SK-N-SH (cell line): Measurements from ENCODE around the gene HTR3A. TPM values are rescaled to one million over a fixed set of nuclear protein-coding genes. Genes with fewer than 3 reads are reported as not detected.

Experiments
- CTCF ChIA-PET: fragments of 300-600, 350-600 bp; formaldehyde crosslinking; extraction: SDS; loops from one replicate; lab custom pipeline; 2021; lab: Yijun Ruan, JAX
- POLR2A ChIA-PET: fragments of 350-600 bp; sonication (Branson Sonifier 250); formaldehyde crosslinking; extraction: SDS; loops from one replicate; lab custom pipeline; 2020; ENCODE audit warnings: antibody characterized with exemption, inconsistent platforms; lab: Yijun Ruan, JAX
- DNase-seq: peaks from one replicate; pipeline ENCODE4 v3.0.0; 2012
- H2AFZ ChIP-seq: fragments of 200-600 bp; sonication (generic); 2 replicates; pipeline ENCODE4 v1.8.1; 2016; ENCODE audit warnings: antibody characterized with exemption, mild to moderate bottlenecking, low read depth
- H3F3A ChIP-seq: fragments of 200-600 bp; sonication (generic); replicated peaks from 2 replicates; pipeline ENCODE3; 2016; ENCODE audit warnings: antibody characterized with exemption, mild to moderate bottlenecking; ENCODE audit not compliant: insufficient read depth
- H3K27ac ChIP-seq, 2 experiments: fragments of 200-500 bp in 1 of 2; fragments of 200-600 bp in 1 of 2; sonication (Bioruptor generic) in 1 of 2; sonication (generic), shearing (Covaris generic) in 1 of 2; 2 replicates each; pipeline versions ENCODE4 v1.5.1 to v1.6.1; 2014 to 2016; ENCODE audit warnings: low read depth in 2 of 2, inconsistent platforms in 1 of 2, low read length in 1 of 2, mild to moderate bottlenecking in 1 of 2, mixed read lengths in 1 of 2
- H3K27me3 ChIP-seq: fragments of 200-600 bp; sonication (generic), shearing (Covaris generic); 2 replicates; pipeline ENCODE4 v1.6.1; 2016; ENCODE audit warnings: mixed run types; ENCODE audit not compliant: insufficient read depth
- H3K36me3 ChIP-seq, 2 experiments: fragments of 200-500 bp in 1 of 2; fragments of 200-600 bp in 1 of 2; sonication (Bioruptor generic) in 1 of 2; sonication (generic) in 1 of 2; replicated peaks in 1 of 2; 2 replicates each; pipeline versions ENCODE3 to v1.5.1; 2014 to 2016; ENCODE audit warnings: low read length in 1 of 2, mild to moderate bottlenecking in 1 of 2; ENCODE audit not compliant: insufficient read depth in 2 of 2, control insufficient read depth in 1 of 2
- H3K4me1 ChIP-seq, 2 experiments: fragments of 200-500 bp in 1 of 2; fragments of 200-600 bp in 1 of 2; sonication (Bioruptor generic) in 1 of 2; sonication (generic), shearing (Covaris generic) in 1 of 2; 2 replicates each; pipeline versions ENCODE4 v1.5.1 to v1.6.1; 2014 to 2016; ENCODE audit warnings: low read depth in 1 of 2, low read length in 1 of 2, mixed run types in 1 of 2; ENCODE audit not compliant: insufficient read depth in 2 of 2, control insufficient read depth in 1 of 2
- H3K4me2 ChIP-seq: fragments of 200-600 bp; sonication (generic), shearing (Covaris generic); 2 replicates; pipeline ENCODE4 v1.6.1; 2017; ENCODE audit warnings: mixed run types
- H3K4me3 ChIP-seq, 2 experiments: fragments of 200-500 bp in 1 of 2; fragments of 200-600 bp in 1 of 2; sonication (Bioruptor generic) in 1 of 2; sonication (generic), shearing (Covaris generic) in 1 of 2; 2 replicates each; pipeline versions ENCODE4 v1.5.1 to v1.8.1; 2014 to 2016; ENCODE audit warnings: low read depth in 2 of 2, inconsistent platforms in 1 of 2, low read length in 1 of 2, mild to moderate bottlenecking in 1 of 2, mixed read lengths in 1 of 2, moderate library complexity in 1 of 2
- H3K79me2 ChIP-seq: fragments of 200-600 bp; sonication (generic); 2 replicates; pipeline ENCODE4 v1.8.1; 2017; ENCODE audit warnings: mild to moderate bottlenecking; ENCODE audit not compliant: insufficient read depth
- H3K9ac ChIP-seq: fragments of 200-600 bp; sonication (generic); 2 replicates; pipeline ENCODE4 v1.6.1; 2017; ENCODE audit warnings: mixed run types
- H3K9me2 ChIP-seq: fragments of 200-600 bp; sonication (generic); 2 replicates; pipeline ENCODE4 v1.6.1; 2017; ENCODE audit warnings: mixed run types
- H3K9me3 ChIP-seq: fragments of 200-600 bp; sonication (generic); 2 replicates; pipeline ENCODE4 v1.6.1; 2017; ENCODE audit warnings: mixed run types, mild to moderate bottlenecking, moderate library complexity
- H4K20me1 ChIP-seq: fragments of 200-600 bp; sonication (generic); 2 replicates; pipeline ENCODE4 v1.6.1; 2017; ENCODE audit warnings: mild to moderate bottlenecking, mixed run types; ENCODE audit not compliant: insufficient read depth
- CHD2 ChIP-seq: fragments of 150-350 bp; IDR thresholded peaks from 2 replicates; pipeline ENCODE4 v1.6.1; 2018; ENCODE audit warnings: low read length; ENCODE audit not compliant: partially characterized antibody
- ELF1 ChIP-seq: IDR thresholded peaks from 2 replicates; pipeline ENCODE4 v1.4.0; 2012
- EP300 ChIP-seq, 2 experiments: IDR thresholded peaks; 2 replicates each; pipeline versions ENCODE4 v1.4.0 to v1.6.1; 2012; ENCODE audit warnings: borderline replicate concordance in 1 of 2, low read depth in 1 of 2, low read length in 1 of 2
- EZH2phosphoT487 ChIP-seq: fragments of 200-600 bp; sonication (generic); IDR thresholded peaks from 2 replicates; pipeline ENCODE4 v1.6.1; 2017; ENCODE audit warnings: low read depth, mixed run types, mild to moderate bottlenecking, antibody characterized with exemption, moderate library complexity, borderline replicate concordance
- FOSL2 ChIP-seq: IDR thresholded peaks from 2 replicates; pipeline ENCODE4 v1.4.0; 2012; ENCODE audit warnings: low read depth, mild to moderate bottlenecking, moderate library complexity, borderline replicate concordance
- FOXM1 ChIP-seq: IDR thresholded peaks from 2 replicates; pipeline ENCODE4 v1.4.0; 2012; ENCODE audit warnings: low read depth, mild to moderate bottlenecking
- GABPA ChIP-seq: IDR thresholded peaks from 2 replicates; pipeline ENCODE4 v1.4.0; 2012; ENCODE audit warnings: low read depth, mild to moderate bottlenecking
- GATA2 ChIP-seq: sonication (generic); formaldehyde crosslinking; IDR thresholded peaks from 2 replicates; pipeline ENCODE4 v1.5.0; 2020; ENCODE audit warnings: mild to moderate bottlenecking, missing genetic modification reagents
- JUND ChIP-seq: IDR thresholded peaks from 2 replicates; pipeline ENCODE4 v1.4.0; 2012
- MEF2A ChIP-seq: IDR thresholded peaks from 2 replicates; pipeline ENCODE4 v1.4.0; 2012; ENCODE audit warnings: low read depth, borderline replicate concordance
- MXI1 ChIP-seq: IDR thresholded peaks from 2 replicates; pipeline ENCODE4 v1.6.1; 2012; ENCODE audit warnings: mild to moderate bottlenecking, low read depth, low read length, improper control_type of control experiment
- NFIC ChIP-seq: IDR thresholded peaks from 2 replicates; pipeline ENCODE4 v1.4.0; 2012; ENCODE audit warnings: borderline replicate concordance
- NRF1 ChIP-seq: IDR thresholded peaks from 2 replicates; pipeline ENCODE4 v1.6.1; 2012; ENCODE audit warnings: low read depth, mild to moderate bottlenecking, low read length
- POLR2AphosphoS5 ChIP-seq: IDR thresholded peaks from 2 replicates; pipeline ENCODE4 v1.6.1; 2012; ENCODE audit warnings: low read depth, low read length
- RAD21 ChIP-seq: IDR thresholded peaks from 2 replicates; pipeline ENCODE4 v1.6.1; 2012; ENCODE audit warnings: mild to moderate bottlenecking, low read length
- RXRA ChIP-seq: IDR thresholded peaks from 2 replicates; pipeline ENCODE4 v1.4.0; 2012; ENCODE audit warnings: low read depth, mild to moderate bottlenecking, borderline replicate concordance
- SIN3A ChIP-seq: IDR thresholded peaks from 2 replicates; pipeline ENCODE4 v1.6.1; 2012; ENCODE audit warnings: low read depth, mild to moderate bottlenecking, low read length, moderate library complexity, borderline replicate concordance
- SMC3 ChIP-seq: IDR thresholded peaks from 2 replicates; pipeline ENCODE4 v1.6.1; 2012; ENCODE audit warnings: low read depth, low read length, improper control_type of control experiment
- TAF1 ChIP-seq: IDR thresholded peaks from 2 replicates; pipeline ENCODE4 v1.6.1; 2012; ENCODE audit warnings: low read depth, mild to moderate bottlenecking, low read length, moderate library complexity, borderline replicate concordance
- WGBS: methylation state at CpG from one replicate; pipeline ENCODE4 v1.1.6; 2017; ENCODE audit warnings: low lambda C conversion rate; 5-methylcytosine and 5-hydroxymethylcytosine counted together
- polyA plus RNA-seq, 3 experiments: library from polyadenylated mRNA; depleted of rRNA; stranded (reverse); fragments of >200 nt; gene quantifications; 2 replicates each; pipeline ENCODE4 v1.2.3, GENCODE V29; 2012
- TF ChIP-seq, protein P1 (sequence below): IDR thresholded peaks from 2 replicates; pipeline ENCODE4; 2012
- TF ChIP-seq, protein P2 (sequence below): IDR thresholded peaks from 2 replicates; pipeline ENCODE4 v1.6.1; 2012; ENCODE audit warnings: mild to moderate bottlenecking, low read depth, low read length, moderate library complexity

The HTR3A gene
- polyA plus RNA-seq, 1 of the 3 experiments (the other 2 are of a cell fraction), result not detected

DNA sequence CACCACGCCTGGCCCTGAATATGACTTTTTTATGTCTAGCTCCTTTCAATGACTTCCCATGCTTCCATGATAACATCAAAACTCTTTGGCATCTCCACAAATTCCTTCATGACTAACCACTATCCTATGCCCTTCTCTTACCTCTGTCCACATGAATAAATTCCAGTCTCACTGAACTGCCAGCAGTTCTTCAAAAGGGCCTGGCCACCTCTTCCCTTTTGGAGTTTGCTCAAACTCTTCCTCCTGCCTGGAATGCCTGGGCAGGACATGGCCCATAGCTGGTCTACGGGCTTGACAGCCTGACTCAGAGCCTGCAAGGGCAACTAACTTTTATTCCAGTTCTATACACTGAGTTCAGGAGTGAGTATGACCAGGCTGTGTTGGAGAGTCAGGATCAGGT, 42.8 kb downstream of the HTR3A start:
- CTCF ChIA-PET, result interaction anchor here (1.6 to 5.8 kb wide), 5 partner anchors 18 to 243 kb away, joined by 3 to 53 read pairs (median 8); no protein-coding TSS in a partner anchor
- Histone ChIP-seq H3K9me2 (no peaks in the 10 kb centered on the region), H3K4me1 (no peaks in the 10 kb centered on the region), H3K79me2 (no peaks in the 10 kb centered on the region), H3K9ac (no peak overlapping the region), H3K27me3 (no peaks in the 10 kb centered on the region), H3K27ac (no peak overlapping the region), H3K9me3 (no peaks in the 10 kb centered on the region), H3K36me3 (no peaks in the 10 kb centered on the region), H2AFZ (no peak overlapping the region), H3K4me2 (0 out of 2 replicates have a peak overlapping the region, but pooled peaks have one; percentile 4), H3K4me3 (no peak overlapping the region), H3F3A (peaks cover 9% of the 10 kb centered on the region), H4K20me1 (0 out of 2 replicates have a peak, but pooled peaks cover 5% of the 10 kb centered on the region)
- POLR2A ChIA-PET, result no interaction called here
- DNase-seq, result no peak
- TF ChIP-seq NFIC (peak; percentile 9; the same call in 1 of the 2 replicates), MEF2A (no peak), NRF1 (no peak), FOSL2 (0 out of 2 replicates have a peak, but pooled peaks have one; percentile 11)
- TF ChIP-seq, protein P1, sequence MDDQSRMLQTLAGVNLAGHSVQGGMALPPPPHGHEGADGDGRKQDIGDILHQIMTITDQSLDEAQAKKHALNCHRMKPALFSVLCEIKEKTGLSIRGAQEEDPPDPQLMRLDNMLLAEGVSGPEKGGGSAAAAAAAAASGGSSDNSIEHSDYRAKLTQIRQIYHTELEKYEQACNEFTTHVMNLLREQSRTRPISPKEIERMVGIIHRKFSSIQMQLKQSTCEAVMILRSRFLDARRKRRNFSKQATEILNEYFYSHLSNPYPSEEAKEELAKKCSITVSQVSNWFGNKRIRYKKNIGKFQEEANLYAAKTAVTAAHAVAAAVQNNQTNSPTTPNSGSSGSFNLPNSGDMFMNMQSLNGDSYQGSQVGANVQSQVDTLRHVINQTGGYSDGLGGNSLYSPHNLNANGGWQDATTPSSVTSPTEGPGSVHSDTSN, result peak; percentile 17; the same call in 1 of the 2 replicates
- WGBS, result 18% methylated on average over 2 of the region's 2 CpGs

DNA sequence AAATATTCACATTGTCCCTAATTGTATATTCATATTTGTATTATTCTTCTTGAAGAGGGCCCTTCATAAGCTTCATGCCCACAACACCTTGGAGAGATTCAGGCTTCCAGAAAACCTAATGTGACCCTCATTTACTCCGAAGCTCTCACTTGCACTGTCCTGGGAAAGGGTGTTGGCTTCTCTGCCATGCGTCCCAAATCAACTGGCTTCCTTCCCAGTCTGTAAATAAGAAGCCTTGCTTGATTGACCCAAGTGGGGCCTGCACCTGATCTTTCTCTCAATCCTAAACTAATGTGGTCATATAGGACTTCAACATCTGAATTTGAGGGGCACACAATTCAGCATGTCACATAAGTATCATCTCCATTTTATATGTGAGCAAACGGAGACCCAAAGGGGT, 44.1 kb downstream of the HTR3A start:
- 48% methylated on average over 3 of the region's 3 CpGs for WGBS
- no peak overlapping the region for H3K4me2 ChIP-seq
- POLR2A ChIA-PET, result no interaction called here

DNA sequence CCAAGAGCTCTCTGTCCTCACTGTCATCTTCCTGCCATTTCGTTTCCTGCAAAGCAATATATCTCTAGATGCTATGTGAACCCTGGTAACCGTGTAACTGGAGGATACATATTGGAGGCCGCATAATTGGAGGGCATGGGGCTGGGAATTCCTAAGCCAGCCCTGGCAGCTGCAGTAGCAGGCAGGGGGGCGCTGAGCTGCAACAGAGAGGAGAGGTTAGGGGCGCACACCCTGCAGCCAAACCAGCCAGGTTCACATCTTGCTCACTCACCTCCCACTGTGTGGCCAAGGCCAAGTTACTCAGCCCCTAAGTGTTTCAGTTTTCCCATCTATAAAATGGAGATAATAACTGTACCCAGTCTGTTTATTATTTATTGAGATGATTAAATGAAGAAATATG, 44.7 kb downstream of the HTR3A start:
- peaks cover 9% of the 10 kb centered on the region for H3F3A ChIP-seq
- 0 out of 2 replicates have a peak, but pooled peaks cover 5% of the 10 kb centered on the region for H4K20me1 ChIP-seq
- no peak overlapping the region for H3K4me2 ChIP-seq
- 25% methylated on average over 5 of the region's 5 CpGs for WGBS
- ChIA-PET POLR2A (no interaction called here), CTCF (interaction anchor here (1.2 to 5.8 kb wide), 3 partner anchors 16 to 241 kb away, joined by 6 to 53 read pairs (median 6); no protein-coding TSS in a partner anchor)
- H3K4me3 ChIP-seq, result no peak overlapping the region
- no peak overlapping the region for H3K9ac ChIP-seq
- H3K27me3 ChIP-seq, result no peaks in the 10 kb centered on the region
- no peak overlapping the region for H3K27ac ChIP-seq
- H3K9me2 ChIP-seq, result no peaks in the 10 kb centered on the region
- no peaks in the 10 kb centered on the region for H3K4me1 ChIP-seq
- H3K9me3 ChIP-seq, result no peaks in the 10 kb centered on the region
- DNase-seq, result no peak
- H2AFZ ChIP-seq, result no peak overlapping the region
- no peaks in the 10 kb centered on the region for H3K79me2 ChIP-seq
- H3K36me3 ChIP-seq, result no peaks in the 10 kb centered on the region
- TF ChIP-seq EZH2phosphoT487 (no peak), CHD2 (no peak), ELF1 (no peak), MXI1 (no peak), RXRA (no peak), TAF1 (no peak), JUND (no peak), EP300 (IDR thresholded peaks at IDR 0.05; ENCODE audit: borderline replicate concordance in 1 of 2, low read depth in 1 of 2, low read length in 1 of 2) (no peak)
- TF ChIP-seq, protein P2, sequence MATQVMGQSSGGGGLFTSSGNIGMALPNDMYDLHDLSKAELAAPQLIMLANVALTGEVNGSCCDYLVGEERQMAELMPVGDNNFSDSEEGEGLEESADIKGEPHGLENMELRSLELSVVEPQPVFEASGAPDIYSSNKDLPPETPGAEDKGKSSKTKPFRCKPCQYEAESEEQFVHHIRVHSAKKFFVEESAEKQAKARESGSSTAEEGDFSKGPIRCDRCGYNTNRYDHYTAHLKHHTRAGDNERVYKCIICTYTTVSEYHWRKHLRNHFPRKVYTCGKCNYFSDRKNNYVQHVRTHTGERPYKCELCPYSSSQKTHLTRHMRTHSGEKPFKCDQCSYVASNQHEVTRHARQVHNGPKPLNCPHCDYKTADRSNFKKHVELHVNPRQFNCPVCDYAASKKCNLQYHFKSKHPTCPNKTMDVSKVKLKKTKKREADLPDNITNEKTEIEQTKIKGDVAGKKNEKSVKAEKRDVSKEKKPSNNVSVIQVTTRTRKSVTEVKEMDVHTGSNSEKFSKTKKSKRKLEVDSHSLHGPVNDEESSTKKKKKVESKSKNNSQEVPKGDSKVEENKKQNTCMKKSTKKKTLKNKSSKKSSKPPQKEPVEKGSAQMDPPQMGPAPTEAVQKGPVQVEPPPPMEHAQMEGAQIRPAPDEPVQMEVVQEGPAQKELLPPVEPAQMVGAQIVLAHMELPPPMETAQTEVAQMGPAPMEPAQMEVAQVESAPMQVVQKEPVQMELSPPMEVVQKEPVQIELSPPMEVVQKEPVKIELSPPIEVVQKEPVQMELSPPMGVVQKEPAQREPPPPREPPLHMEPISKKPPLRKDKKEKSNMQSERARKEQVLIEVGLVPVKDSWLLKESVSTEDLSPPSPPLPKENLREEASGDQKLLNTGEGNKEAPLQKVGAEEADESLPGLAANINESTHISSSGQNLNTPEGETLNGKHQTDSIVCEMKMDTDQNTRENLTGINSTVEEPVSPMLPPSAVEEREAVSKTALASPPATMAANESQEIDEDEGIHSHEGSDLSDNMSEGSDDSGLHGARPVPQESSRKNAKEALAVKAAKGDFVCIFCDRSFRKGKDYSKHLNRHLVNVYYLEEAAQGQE, result no peak

More for the DNA sequence above, 44.1 kb downstream of the HTR3A start:
- DNase-seq, result no peak
- TF ChIP-seq POLR2AphosphoS5 (no peak), GATA2 (CRISPR knock-in tag) (no peak), FOXM1 (no peak), SMC3 (no peak), GABPA (no peak), RAD21 (no peak), CHD2 (no peak), SIN3A (no peak)
- TF ChIP-seq, all 33 proteins: peak for 0
- Histone ChIP-seq H3K9me3 (no peaks in the 10 kb centered on the region), H3K9me2 (no peaks in the 10 kb centered on the region), H4K20me1 (0 out of 2 replicates have a peak, but pooled peaks cover 5% of the 10 kb centered on the region), H3K79me2 (no peaks in the 10 kb centered on the region), H3K4me3 (no peak overlapping the region), H3K9ac (no peak overlapping the region), H3K36me3 (no peaks in the 10 kb centered on the region), H2AFZ (no peak overlapping the region), H3F3A (peaks cover 9% of the 10 kb centered on the region), H3K27ac (no peak overlapping the region), H3K27me3 (no peaks in the 10 kb centered on the region), H3K4me1 (no peaks in the 10 kb centered on the region)
- CTCF ChIA-PET, result interaction anchor here (1.0 to 5.8 kb wide), 4 partner anchors 9 to 242 kb away, joined by 3 to 53 read pairs (median 6); no protein-coding TSS in a partner anchor
